ENCODE results near the gene MIOX.
"Not testable (repeated sequence)": the region's sequence is repeated elsewhere in the genome, so short reads cannot be mapped to it uniquely, and the experiment has no call there.

The MIOX gene

DNA sequence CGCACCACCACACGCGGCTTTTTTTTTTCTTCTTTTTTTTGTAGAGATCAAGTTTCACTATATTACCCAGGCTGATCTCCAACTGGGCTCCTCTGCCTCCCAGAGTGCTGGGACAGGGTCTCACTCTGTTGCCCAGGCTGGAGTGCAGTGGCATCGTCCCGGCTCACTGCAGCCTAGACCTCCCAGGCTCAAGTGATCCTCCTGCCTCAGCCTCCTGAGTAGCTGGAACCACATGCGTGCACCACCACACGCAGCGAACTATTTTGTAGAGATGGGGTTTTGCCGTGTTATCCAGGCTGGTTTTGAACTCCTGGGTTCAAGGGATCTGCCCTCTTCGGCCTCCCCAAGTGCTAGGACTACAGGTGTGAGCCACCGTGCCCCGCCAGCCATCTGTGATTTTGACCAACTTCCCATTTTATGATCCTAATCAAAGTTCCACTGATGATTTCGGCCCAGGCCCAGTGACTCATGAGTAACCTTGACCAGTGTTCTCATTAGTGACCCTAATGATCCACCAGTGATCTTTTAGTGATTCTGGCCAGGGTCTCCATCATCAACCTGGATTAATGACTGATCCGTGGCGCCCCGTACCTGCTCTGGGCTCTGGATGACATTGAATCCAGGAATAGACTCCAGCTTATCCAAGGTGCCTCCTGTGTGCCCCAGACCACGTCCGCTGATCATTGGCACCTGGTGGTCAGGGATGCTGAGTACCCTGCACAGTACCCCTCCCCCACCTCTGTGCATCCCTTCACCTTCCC is 41.4 kb downstream of the MIOX start:
- no peak for DNase-seq

DNA sequence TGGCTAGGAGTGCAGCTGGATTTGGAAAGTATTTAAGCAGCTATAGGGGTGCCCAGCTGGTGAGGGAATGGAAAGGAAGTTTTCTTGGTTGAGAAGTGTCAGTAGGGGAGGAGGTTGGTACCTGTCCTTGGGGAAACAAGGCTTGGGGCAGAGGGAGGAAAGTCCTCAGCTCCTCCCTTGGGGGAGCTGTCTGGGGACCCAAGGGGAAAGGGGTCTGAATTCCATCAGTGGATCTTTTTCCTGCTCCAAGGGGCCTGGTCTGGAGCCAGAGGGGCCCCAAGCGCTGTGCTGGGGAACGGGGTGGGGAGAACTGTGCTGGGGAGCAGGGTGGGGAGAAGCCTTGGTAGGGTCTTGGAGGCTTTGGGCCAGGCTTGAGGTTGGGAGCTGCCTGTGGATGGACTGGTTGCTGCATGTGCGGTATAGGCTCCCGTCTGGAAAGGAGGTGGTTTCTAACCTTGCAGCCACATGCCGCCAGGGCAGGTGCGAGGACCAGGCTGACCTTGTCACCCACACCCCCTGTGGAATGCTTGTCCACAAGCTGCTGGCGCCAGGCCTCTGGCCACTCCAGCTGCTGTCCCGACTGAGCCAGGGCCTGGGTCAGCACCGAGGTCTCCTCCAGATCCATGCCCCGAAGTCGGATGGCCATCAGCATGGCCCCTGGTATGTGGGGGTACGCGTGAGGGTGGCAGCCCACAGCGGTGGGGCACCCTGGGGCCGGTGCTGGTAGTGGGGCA is 42.2 kb downstream of the MIOX start:
- DNase-seq = no peak

DNA sequence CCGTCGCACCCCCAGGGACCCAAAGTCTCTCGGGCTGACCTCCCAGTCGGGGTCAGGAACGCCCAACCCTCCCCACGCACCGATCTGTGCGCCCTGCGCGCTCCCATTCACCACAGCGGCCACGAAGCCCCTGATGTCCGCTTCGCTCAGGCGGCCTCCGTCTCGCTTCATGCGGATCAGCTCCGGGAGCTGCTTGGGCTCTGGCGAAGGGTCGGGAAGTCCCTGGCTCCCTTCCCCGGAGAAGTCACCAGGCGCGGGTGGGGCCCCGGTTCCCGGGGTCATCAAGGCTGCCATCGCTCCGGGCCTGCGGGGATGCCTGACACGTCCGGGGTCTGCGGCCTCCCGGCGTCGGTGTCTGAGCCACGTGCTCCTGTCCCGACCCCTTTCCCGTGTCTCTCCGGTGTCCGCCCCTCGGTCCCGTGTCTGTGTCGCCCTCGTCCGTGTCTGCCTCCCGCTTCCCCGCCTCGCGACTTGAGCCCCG is 42.8 kb downstream of the MIOX start:
- no peak for DNase-seq

DNA sequence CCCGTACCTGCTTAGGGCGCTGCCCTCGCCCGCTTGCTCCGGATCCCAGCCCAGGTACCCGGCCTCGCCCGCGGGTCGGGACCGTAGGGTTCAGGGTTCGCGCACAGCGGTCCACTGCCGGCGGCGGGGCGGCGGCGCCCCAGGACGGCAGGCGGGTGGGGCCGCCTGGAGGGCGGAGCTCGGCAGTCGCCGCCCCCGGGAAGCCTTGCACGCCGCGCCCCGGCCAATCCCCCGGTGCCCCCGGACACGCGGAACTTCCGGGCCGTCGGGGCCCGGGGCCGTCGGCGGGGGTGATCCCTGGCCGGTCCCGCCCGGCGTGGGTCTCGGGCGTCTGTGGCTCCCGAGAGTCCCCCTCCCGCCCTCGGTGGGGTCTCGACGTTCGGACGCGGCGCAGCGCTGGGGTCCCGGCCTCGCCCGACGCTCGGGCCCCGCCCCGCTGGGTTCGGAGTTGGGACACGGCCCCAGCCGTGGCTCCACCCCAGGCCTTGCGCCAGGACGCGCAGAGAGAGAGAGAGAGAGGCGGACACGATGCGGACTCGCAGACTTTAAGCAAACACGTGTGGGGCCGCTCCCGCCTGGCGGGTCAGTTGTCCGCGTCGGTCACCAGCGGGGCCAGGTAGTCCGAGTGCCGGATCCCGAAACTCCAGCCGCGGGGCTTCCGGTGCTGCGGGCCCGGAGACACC is 43.4 kb downstream of the MIOX start, which contains the start of gene TYMP:
TYMP (minus strand) TSS at position 116 of the 683 bp plus-strand sequence. CDS start 303 bp downstream, outside the sequence.
- peak in 1 of 58 donors; percentile 21 for DNase-seq

DNA sequence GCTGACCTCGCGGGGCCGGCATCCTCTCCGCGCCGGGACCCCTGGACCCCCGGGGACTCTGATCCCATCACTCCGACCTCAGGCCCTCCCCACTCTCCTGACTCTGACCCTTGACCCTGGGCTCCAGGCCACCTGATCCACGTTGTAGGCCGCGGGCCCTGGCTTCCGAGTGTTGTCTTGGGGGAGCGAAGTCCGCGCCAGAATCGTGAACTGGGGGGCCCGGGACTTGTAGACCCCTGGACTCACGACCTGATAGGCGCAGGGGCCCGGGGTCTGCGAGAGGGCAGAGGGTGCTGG is 43.9 kb downstream of the MIOX start:
- no peak for DNase-seq

DNA sequence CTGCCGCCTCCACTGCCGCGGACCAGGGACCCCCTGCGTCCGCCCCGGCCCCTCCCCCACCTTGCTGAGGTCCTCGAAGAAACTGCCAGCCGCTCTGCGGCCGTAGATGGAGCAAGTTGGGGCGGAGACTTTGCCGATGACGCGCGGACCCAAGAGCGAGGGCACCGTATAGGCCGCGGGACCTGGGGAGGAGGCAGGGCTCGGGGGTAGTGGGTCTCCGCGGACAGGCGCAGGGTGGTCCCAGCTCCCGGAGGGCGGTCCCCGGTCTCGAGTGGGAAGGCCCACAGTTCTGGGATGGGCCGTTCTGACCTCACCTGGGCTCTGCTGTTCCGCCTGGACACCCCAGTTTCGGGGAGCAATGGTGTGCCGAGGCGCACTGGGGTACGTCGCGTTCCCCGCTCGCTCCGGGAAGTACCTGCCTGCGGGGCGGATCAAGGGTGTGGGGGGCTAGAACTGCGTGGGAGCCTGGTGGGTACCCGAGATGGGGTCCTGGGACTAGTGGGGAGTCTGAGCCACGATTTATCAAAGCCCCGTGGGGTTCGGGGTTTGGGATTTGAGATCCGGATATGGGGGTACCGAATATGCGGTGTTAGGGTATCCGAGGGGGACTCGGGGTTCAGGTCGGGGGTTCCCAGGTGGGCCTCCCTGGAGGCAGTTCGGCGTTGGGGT is 44.4 kb downstream of the MIOX start:
- peak in 1 of 58 donors; percentile 13 for DNase-seq

DNA sequence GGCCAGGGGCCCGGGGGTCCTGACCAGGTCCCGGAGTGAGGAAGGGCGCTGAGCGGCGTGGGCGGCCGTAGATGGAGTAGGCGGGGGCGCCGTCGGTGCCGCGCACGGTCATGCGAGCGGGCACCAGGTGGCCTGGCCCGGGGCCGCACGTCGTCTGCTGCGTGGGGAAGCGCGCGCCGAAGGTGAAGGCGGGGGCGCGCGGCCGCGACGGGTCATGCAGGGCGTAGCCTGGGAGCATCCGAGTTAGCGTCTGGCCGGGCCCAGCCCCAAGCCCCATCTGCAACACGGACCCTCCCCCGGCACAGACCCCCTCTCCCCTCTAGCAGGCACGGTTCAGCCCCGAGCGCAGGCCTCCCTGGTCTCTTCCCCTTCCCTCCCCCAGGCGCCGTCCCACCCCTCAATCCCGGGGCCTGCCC is 44.9 kb downstream of the MIOX start:
- no peak for DNase-seq

DNA sequence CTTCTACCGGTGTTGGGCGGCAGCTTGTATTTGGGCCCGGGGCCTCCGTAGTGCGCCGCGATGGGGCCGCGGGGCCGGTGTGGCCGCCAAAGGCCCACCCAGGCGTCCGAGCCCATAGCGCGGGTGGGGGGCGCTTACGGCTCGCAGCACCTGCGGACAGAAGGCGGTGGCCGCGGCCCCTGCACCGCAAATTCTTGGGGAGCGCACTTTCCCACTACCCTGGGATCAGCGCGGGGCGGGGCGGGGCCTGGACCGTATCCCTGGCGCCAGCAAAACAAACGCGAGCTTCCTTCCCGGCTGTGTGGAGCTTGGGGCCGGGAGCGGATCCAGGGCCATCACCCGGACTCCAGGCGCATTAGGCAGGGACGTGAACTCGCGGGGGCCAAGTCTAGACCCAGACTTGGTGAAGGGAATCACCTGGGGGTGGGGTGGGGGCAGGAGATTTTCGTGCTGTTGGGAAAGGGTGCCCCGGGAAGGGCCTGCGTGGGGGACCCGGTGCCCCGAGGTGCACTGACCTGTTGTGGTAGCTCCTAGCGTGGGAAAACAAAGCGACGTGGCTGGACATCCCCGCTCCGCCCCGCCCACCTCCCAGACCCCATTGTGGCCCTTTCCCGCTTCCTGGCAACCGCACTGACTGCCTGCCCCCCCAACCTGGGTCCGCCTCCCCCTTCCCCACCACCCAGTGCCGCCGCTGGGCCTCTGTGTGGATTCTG is 45.5 kb downstream of the MIOX start:
- DNase-seq = no peak

DNA sequence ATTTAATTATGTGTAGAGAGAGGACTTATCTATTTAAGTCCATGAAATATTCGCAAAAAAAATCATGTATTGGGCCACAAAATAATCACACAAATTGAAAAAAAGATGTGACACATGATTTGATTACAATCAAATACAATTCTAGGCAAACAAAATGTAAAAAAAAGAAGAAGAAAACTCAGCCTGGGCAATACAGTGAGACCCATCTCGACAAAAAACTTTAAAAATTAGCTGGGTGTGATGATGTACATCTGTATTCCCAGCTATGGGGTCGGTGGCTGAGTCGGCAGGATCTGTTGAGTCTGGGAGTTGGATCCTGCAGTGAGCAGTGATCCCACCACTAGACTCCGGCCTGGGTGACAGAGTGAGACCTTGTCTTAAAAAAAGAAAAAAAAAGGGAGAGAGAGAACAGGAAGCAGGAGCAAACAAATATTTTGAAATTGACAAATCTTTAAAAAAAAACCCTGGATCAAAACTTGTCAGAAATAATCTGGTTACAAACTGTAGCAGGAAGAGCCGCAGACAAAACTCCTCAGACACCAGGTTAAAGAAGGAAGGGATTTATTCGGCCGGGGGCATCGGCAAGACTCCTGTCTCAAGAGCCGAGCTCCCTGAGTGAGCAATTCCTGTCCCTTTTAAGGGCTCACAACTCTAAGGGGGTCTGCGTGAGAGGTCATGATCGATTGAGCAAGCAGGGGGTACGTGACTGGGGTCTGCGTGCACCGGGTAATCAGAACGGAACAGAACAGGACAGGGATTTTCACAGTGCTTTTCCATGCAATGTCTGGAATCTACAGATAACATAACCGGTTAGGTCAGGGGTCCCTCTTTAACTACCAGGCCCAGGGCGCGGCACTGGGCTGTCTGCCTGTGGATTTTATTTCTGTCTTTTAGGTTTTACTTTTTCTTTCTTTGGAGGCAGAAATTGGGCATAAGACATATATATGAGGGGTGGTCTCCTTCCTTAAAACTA is 46.5 kb downstream of the MIOX start:
- no peak for DNase-seq

DNA sequence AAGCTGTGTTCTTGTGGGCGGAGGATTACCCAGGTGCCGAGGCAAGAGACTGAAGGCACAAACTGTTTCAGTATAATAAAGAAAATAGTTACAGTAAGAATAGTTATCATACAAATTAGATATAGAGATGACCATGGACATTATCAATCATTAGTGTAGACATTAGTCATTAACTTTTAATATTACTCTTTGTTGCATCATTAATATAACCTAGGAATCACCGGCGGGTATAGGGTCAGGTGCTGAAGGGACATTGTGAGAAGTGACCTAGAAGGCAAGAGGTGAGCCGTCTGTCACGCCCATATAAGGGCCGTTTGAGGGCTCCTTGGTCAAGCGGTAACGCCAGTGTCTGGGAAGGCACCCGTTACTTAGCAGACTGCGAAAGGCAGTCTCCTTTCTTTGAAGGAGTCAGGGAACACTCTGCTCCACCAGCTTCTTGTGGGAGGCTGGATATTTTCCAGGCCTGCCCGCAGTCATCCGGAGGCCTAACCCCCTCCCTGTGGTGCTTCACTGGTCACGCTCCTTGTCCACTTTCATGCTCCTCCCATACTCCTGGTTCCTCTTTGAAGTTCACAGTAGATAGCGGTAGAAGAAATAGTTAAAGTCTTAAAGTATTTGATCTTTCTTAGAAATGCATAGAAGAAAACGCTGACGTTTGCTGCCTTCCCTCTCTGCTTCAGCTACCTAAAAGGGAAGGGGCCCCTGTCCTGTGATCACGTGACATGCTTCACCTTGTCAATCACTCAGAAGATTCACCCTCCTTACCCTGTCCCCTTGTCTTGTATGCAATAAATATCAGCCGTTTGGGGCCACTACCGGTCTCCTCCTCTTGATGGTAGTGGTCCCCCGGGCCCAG is 47.4 kb downstream of the MIOX start:
- DNase-seq = not testable (repeated sequence)

DNA sequence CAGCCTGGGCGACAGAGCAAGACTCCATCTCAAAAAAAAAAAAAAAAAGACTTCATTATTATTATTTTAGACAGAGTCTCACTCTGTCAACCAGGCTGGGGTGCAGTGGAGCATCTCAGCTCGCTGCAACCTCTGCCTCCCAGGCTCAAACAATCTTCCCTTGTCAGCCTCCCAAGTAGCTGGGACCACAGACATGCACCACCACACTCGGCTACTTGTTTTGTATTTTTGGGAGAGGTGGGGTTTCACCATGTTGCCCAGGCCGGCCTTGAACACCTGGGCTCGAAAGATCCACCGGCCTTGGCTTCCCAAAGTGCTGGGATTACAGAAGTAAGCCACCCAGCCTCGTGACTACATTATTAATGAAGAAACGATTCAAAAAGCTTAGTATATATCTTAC is 48.5 kb downstream of the MIOX start:
- no peak for DNase-seq

DNA sequence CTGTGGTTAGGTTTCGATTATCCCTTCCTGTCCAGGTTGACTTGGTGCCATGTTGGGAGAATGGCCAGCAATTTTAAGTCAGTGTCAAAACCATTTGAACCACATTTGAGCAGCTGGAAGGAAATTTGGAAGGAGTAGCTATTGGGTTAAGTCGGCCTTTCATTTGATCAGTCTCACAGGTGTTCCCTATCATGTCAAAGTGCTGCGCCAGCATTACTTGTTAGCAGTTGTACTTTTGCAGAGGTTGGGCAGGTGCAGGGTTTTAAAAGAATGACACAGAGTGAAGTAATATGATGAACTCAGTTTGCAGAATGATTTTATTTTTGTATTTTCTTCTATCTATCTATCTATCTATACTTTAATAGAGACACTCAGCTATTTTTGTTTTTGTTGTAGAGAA is 49.6 kb downstream of the MIOX start:
- DNase-seq = no peak

DNA sequence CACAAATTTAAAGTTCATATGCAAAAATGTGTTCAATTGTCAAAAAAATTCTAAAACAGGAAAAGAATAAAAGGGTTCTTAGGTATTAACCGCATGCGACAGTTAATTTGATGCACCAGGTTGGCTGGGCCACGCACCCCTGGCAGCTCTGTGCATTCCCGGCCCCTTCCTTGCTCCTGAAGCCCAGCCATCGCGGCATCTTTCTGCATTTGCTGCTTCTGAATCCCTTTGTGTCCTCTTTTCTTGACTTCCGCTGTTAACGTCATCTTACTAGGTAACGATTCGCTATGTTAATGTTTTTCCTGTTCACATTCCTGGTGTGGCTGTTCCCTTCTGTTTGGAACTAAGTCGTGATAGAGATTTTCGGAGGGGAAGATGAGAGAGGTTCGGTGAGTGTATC is 51.1 kb downstream of the MIOX start:
- DNase-seq = no peak

Measured in anterior cingulate cortex (tissue), 58 donors.